ENCODE measurements around the gene SAC3D1.

GRCh38 chr11:65086809-65087208, 45.8 kb downstream of the SAC3D1 start:
- TF ChIP-seq CTCF (IDR thresholded peaks at IDR 0.05) (no peak), POLR2A (IDR thresholded peaks at IDR 0.05) (no peak)
